ENCODE measurements around the gene MSL3B.

MSL3B gene

DNA sequence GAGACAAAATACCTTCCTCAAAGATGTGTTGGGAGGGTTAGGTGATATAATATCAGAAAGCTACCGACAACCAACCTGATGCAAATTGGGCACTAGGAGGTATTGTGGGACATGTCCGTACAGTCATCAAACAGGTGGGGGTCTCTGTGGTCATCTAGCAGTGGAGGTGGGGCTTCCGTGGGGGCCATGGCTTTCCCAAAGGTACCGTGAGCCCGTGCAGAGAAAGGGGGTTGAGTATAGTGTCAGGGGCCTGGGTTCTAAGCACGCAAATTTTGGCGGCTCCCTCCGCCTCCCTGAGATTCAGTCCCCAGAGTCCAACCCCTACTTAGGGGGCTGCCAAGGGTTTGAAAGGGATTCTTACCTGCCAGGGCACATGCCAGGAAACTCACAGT, 46.5 kb downstream of the MSL3B start:
- Histone ChIP-seq H3K9ac (ENCODE audit: insufficient read depth in 1 of 2, low read depth in 2 of 2, low read length in 2 of 2) (no peak overlapping the region), H3K9me1 (ENCODE audit: control insufficient read depth, insufficient read depth, low read length) (no peaks in the 10 kb centered on the region), H4K20me1 (replicated peaks; ENCODE audit: control insufficient read depth, insufficient read depth, low read length) (no peaks in the 10 kb centered on the region; the same call in 1 of the 2 replicates), H3K27ac (ENCODE audit: extremely low read depth, low read depth, low read length) (no peak overlapping the region), H3K4me3 (no peak overlapping the region), H3K27me3 (ENCODE audit: control insufficient read depth in 2 of 2, insufficient read depth in 2 of 2, low read length in 2 of 2) (peaks cover 2 to 59% of the 10 kb centered on the region in 2 experiments; a peak in 3 of 5 replicates), H3K4me1 (replicated peaks in 1 of 2; ENCODE audit: control insufficient read depth in 2 of 2, insufficient read depth in 2 of 2, low read length in 2 of 2) (no peaks in the 10 kb centered on the region; a peak in 1 of 5 replicates), H3K36me3 (ENCODE audit: control insufficient read depth, insufficient read depth, low read length) (no peaks in the 10 kb centered on the region), H2AFZ (ENCODE audit: low read depth, low read length) (no peak overlapping the region), H3K4me2 (ENCODE audit: insufficient read depth, low read length) (no peak overlapping the region), H3K79me2 (ENCODE audit: control insufficient read depth, insufficient read depth, low read length) (no peaks in the 10 kb centered on the region), H3K9me3 (replicated peaks; ENCODE audit: control insufficient read depth, insufficient read depth, low read depth, low read length) (no peaks in the 10 kb centered on the region)
- TF ChIP-seq MYNN (IDR thresholded peaks at IDR 0.05), result no peak
- no peak for TF ChIP-seq MYNN (CRISPR knock-in tag; IDR thresholded peaks at IDR 0.05)
- no peak for TF ChIP-seq FOXK2 (conservative IDR thresholded peaks at IDR 0.05 in 1 of 2, IDR thresholded peaks at IDR 0.05 in 1 of 2; ENCODE audit: low read depth in 2 of 2)
- TF ChIP-seq ZNF324 (CRISPR knock-in tag; IDR thresholded peaks at IDR 0.05), result no peak
- no peak for TF ChIP-seq SOX6 (IDR thresholded peaks at IDR 0.05)
- TF ChIP-seq ZBTB17 (CRISPR knock-in tag; IDR thresholded peaks at IDR 0.05), result no peak
- TF ChIP-seq ZNF197 (CRISPR knock-in tag; IDR thresholded peaks at IDR 0.05; ENCODE audit: low read depth), result no peak
- TF ChIP-seq BRD9 (IDR thresholded peaks at IDR 0.05; ENCODE audit: low read depth, partially characterized antibody), result no peak
- no peak for TF ChIP-seq HBP1 (CRISPR knock-in tag; IDR thresholded peaks at IDR 0.05)
- TF ChIP-seq ZHX1 (conservative IDR thresholded peaks at IDR 0.05; ENCODE audit: low read length), result no peak
- TF ChIP-seq, protein P1, sequence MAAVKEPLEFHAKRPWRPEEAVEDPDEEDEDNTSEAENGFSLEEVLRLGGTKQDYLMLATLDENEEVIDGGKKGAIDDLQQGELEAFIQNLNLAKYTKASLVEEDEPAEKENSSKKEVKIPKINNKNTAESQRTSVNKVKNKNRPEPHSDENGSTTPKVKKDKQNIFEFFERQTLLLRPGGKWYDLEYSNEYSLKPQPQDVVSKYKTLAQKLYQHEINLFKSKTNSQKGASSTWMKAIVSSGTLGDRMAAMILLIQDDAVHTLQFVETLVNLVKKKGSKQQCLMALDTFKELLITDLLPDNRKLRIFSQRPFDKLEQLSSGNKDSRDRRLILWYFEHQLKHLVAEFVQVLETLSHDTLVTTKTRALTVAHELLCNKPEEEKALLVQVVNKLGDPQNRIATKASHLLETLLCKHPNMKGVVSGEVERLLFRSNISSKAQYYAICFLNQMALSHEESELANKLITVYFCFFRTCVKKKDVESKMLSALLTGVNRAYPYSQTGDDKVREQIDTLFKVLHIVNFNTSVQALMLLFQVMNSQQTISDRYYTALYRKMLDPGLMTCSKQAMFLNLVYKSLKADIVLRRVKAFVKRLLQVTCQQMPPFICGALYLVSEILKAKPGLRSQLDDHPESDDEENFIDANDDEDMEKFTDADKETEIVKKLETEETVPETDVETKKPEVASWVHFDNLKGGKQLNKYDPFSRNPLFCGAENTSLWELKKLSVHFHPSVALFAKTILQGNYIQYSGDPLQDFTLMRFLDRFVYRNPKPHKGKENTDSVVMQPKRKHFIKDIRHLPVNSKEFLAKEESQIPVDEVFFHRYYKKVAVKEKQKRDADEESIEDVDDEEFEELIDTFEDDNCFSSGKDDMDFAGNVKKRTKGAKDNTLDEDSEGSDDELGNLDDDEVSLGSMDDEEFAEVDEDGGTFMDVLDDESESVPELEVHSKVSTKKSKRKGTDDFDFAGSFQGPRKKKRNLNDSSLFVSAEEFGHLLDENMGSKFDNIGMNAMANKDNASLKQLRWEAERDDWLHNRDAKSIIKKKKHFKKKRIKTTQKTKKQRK (IDR thresholded peaks at IDR 0.05; ENCODE audit: borderline replicate concordance, low read depth, low read length), result no peak
- no peak for TF ChIP-seq ARID3A (IDR thresholded peaks at IDR 0.05; ENCODE audit: borderline replicate concordance, low read depth, low read length)
- no peak for DNase-seq (ENCODE audit: extremely low read depth in 1 of 4, low spot score in 3 of 4)
- no TSS peak for BruUV-seq (replicated peaks)
- no peak for ATAC-seq
- FAIRE-seq, result no peak
- WGBS (ENCODE audit: insufficient coverage, low coverage, missing lambda C conversion rate), result 3% methylated on average over 8 of the region's 8 CpGs
- intact Hi-C loops (cut with micrococcal nuclease), result no loop called here
- in situ Hi-C loops (cut with MboI), result no loop called here
- POLR2A ChIA-PET, result interaction anchor here (1.5 kb wide), 1 partner anchor 11 kb away, joined by 6 read pairs; no protein-coding TSS in a partner anchor
- CTCF ChIA-PET (ENCODE audit: low intra/inter-chr PET ratio), result no interaction called here

Data from K562 (cell line).